Upper lobe of left lung (tissue), 4 donors: ENCODE data around the gene SLC9A9.

Experiments used
- POLR2A ChIP-seq, 4 donors: fragments of 450-650 bp; IDR thresholded peaks; one replicate each; pipeline ENCODE4 v1.5.1; 2016 to 2017; ENCODE audit warnings: antibody characterized with exemption in 4 of 4, mild to moderate bottlenecking in 2 of 4
- POLR2AphosphoS5 ChIP-seq, 2 donors: sonication (generic); formaldehyde crosslinking; IDR thresholded peaks; one replicate each; pipeline ENCODE4 v1.5.1; 2017; ENCODE audit warnings: antibody characterized with exemption in 2 of 2
- TF ChIP-seq, protein P1 (sequence below), 6 experiments: fragments of 450-650 bp in 4 of 6; fragments of 200-600 bp in 2 of 6; sonication (generic) in 2 of 6; IDR thresholded peaks; one replicate each; pipeline ENCODE4 v1.5.1; 2016 to 2019; ENCODE audit warnings: antibody characterized with exemption in 6 of 6

DNA sequence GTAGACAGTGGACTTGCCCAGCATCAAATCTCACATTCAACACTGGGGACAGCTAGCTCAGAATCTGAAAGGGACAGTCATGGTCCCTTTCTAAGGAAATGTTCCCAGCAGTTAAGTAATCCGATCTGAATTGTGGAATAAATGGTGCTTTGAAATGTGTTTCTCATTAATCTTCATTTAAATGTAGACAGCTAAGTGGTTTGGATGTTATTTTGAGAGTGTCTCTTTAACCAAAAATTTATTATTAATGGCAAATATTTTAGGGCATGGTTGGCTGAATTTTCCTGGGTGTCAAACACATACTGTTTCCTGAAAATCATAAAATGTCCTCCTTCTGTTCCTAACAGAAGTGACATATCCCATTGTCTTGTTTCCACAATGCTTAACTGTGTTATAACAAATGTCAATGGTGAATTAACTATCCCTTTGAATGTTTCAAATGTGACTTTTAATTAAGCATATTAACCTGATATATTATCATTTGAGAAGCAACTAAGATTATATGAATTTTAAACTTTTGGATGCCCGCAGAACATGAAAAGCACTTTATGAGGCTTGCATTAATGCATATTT lies 517.9 kb downstream of the SLC9A9 start:
- TF ChIP-seq, protein P1, sequence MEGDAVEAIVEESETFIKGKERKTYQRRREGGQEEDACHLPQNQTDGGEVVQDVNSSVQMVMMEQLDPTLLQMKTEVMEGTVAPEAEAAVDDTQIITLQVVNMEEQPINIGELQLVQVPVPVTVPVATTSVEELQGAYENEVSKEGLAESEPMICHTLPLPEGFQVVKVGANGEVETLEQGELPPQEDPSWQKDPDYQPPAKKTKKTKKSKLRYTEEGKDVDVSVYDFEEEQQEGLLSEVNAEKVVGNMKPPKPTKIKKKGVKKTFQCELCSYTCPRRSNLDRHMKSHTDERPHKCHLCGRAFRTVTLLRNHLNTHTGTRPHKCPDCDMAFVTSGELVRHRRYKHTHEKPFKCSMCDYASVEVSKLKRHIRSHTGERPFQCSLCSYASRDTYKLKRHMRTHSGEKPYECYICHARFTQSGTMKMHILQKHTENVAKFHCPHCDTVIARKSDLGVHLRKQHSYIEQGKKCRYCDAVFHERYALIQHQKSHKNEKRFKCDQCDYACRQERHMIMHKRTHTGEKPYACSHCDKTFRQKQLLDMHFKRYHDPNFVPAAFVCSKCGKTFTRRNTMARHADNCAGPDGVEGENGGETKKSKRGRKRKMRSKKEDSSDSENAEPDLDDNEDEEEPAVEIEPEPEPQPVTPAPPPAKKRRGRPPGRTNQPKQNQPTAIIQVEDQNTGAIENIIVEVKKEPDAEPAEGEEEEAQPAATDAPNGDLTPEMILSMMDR (IDR thresholded peaks at IDR 0.05) = no peak
- TF ChIP-seq POLR2AphosphoS5 (IDR thresholded peaks at IDR 0.05) (no peak), POLR2A (IDR thresholded peaks at IDR 0.05) (no peak)
